ENCODE results near the gene KCNH1. TPM values are rescaled to one million over a fixed set of nuclear protein-coding genes. Genes with fewer than 3 reads are reported as not detected.

KCNH1 gene
- total and polyA plus RNA-seq, 2 experiments from 2014 or later = 0.71 to 1.8 TPM

GRCh38 chr1:210755991-210756659 is 377.8 kb downstream of the KCNH1 start:
- H3K36me3 ChIP-seq (ENCODE audit: low read depth) = no peaks in the 10 kb centered on the region
- no peaks in the 10 kb centered on the region for H3K4me1 ChIP-seq (ENCODE audit: insufficient read depth)
- no peaks in the 10 kb centered on the region for H4K20me1 ChIP-seq (ENCODE audit: insufficient read depth)
- no peak for TF ChIP-seq EZH2 (IDR thresholded peaks at IDR 0.05; ENCODE audit: insufficient read depth, poor library complexity, severe bottlenecking)
- no peak for TF ChIP-seq EZH2phosphoT487 (IDR thresholded peaks at IDR 0.05; ENCODE audit: insufficient read depth, low read depth)
- H2AFZ ChIP-seq = no peak overlapping the region
- no peak overlapping the region for H3K4me3 ChIP-seq
- no peaks in the 10 kb centered on the region for H3K79me2 ChIP-seq (ENCODE audit: insufficient read depth)
- H3K27me3 ChIP-seq (replicated peaks; ENCODE audit: insufficient read depth) = no peaks in the 10 kb centered on the region
- H3K9me2 ChIP-seq (ENCODE audit: insufficient read depth) = no peaks in the 10 kb centered on the region
- H3K9ac ChIP-seq = no peak overlapping the region
- no peak for DNase-seq
- no peaks in the 10 kb centered on the region for H3F3A ChIP-seq (ENCODE audit: insufficient read depth)
- no peak overlapping the region for H3K4me2 ChIP-seq (ENCODE audit: unreplicated experiment)
- H3K27ac ChIP-seq = no peak overlapping the region
- H3K9me3 ChIP-seq (ENCODE audit: low read depth) = no peaks in the 10 kb centered on the region
- WGBS, 2 experiments (ENCODE audit: low coverage in 1 of 2, low lambda C conversion rate in 2 of 2, missing lambda C conversion rate in 2 of 2) = 30 to 49% methylated on average over 4 of the region's 4 CpGs
- in situ Hi-C loops (cut with MboI) = no loop called here

DNA sequence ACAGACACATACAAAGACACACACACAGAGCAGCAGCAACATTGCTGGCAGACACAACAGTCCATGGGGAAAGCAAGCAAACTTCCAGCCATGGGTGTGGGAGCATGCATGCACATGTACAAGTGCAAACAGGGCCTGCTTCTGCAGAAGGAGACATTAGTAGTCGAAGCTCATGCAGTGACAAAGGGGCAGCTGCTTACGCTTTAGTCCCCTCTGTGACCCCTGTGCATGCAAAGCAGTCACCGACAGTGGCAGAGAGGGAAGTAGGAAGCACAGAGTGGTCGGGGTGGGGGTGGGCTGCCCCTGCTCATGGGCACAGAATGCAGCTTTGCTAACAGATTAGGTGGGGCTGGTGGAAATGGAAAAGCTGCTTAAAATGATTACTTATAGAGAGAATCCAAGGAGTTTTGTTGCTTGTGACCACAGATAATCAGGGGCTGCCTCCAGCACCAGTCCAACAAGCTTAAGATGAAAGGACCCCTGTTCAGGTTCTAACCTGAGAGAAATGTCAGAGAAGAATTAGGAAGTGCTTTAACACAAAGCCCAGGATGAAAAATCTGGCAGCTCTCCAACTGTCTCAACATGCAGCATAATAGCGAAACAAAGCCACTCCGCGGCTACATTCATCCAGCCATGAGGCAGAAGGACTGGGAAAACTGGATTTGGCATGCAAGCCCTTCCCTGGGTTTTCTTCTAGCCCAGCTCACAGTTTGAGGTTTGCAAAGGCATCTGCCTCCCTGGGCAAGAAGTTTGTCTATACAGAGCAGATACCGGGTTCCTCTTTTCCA is 378.9 kb downstream of the KCNH1 start:
- no peaks in the 10 kb centered on the region for H3K9me3 ChIP-seq (ENCODE audit: low read depth)

GRCh38 chr1:210751911-210752310 is 382.0 kb downstream of the KCNH1 start:
- H3K9ac ChIP-seq = no peak overlapping the region
- H3K27ac ChIP-seq = no peak overlapping the region
- no peak for TF ChIP-seq EZH2phosphoT487 (IDR thresholded peaks at IDR 0.05; ENCODE audit: insufficient read depth, low read depth)
- TF ChIP-seq EZH2 (IDR thresholded peaks at IDR 0.05; ENCODE audit: insufficient read depth, poor library complexity, severe bottlenecking) = no peak
- no peaks in the 10 kb centered on the region for H3K9me3 ChIP-seq (ENCODE audit: low read depth)
- H3F3A ChIP-seq (ENCODE audit: insufficient read depth) = no peaks in the 10 kb centered on the region
- no peaks in the 10 kb centered on the region for H3K79me2 ChIP-seq (ENCODE audit: insufficient read depth)
- no peaks in the 10 kb centered on the region for H3K9me2 ChIP-seq (ENCODE audit: insufficient read depth)
- H3K4me1 ChIP-seq (ENCODE audit: insufficient read depth) = no peaks in the 10 kb centered on the region
- H4K20me1 ChIP-seq (ENCODE audit: insufficient read depth) = no peaks in the 10 kb centered on the region
- 10 to 17% methylated on average over 2 of the region's 2 CpGs for WGBS, 2 experiments (ENCODE audit: low coverage in 1 of 2, low lambda C conversion rate in 2 of 2, missing lambda C conversion rate in 2 of 2)
- no peak overlapping the region for H3K4me3 ChIP-seq
- H3K36me3 ChIP-seq (ENCODE audit: low read depth) = no peaks in the 10 kb centered on the region
- no peaks in the 10 kb centered on the region for H3K27me3 ChIP-seq (replicated peaks; ENCODE audit: insufficient read depth)
- no peak overlapping the region for H3K4me2 ChIP-seq (ENCODE audit: unreplicated experiment)
- no peak for DNase-seq
- H2AFZ ChIP-seq = no peak overlapping the region
- in situ Hi-C loops (cut with MboI) = no loop called here

More for the DNA sequence above, 378.9 kb downstream of the KCNH1 start:
- H3K4me3 ChIP-seq = no peak overlapping the region
- no peak overlapping the region for H3K9ac ChIP-seq
- H3K79me2 ChIP-seq (ENCODE audit: insufficient read depth) = no peaks in the 10 kb centered on the region
- in situ Hi-C loops (cut with MboI) = no loop called here
- no peaks in the 10 kb centered on the region for H3K27me3 ChIP-seq (replicated peaks; ENCODE audit: insufficient read depth)
- H3K4me2 ChIP-seq (ENCODE audit: unreplicated experiment) = no peak overlapping the region
- no peaks in the 10 kb centered on the region for H3K36me3 ChIP-seq (ENCODE audit: low read depth)
- DNase-seq = peak; percentile 16
- no peak for TF ChIP-seq EZH2 (IDR thresholded peaks at IDR 0.05; ENCODE audit: insufficient read depth, poor library complexity, severe bottlenecking)
- no peak for TF ChIP-seq EZH2phosphoT487 (IDR thresholded peaks at IDR 0.05; ENCODE audit: insufficient read depth, low read depth)
- H3K9me2 ChIP-seq (ENCODE audit: insufficient read depth) = no peaks in the 10 kb centered on the region
- no peak overlapping the region for H2AFZ ChIP-seq
- no peaks in the 10 kb centered on the region for H3K4me1 ChIP-seq (ENCODE audit: insufficient read depth)
- H3F3A ChIP-seq (ENCODE audit: insufficient read depth) = no peaks in the 10 kb centered on the region
- no peaks in the 10 kb centered on the region for H4K20me1 ChIP-seq (ENCODE audit: insufficient read depth)
- WGBS, 2 experiments (ENCODE audit: low coverage in 1 of 2, low lambda C conversion rate in 2 of 2, missing lambda C conversion rate in 2 of 2) = 3 to 5% methylated on average over 8 of the region's 8 CpGs
- no peak overlapping the region for H3K27ac ChIP-seq

GRCh38 chr1:210750468-210750867 is 383.5 kb downstream of the KCNH1 start:
- in situ Hi-C loops (cut with MboI) = no loop called here
- Histone ChIP-seq H4K20me1 (ENCODE audit: insufficient read depth) (no peaks in the 10 kb centered on the region), H3K4me3 (no peak overlapping the region), H3K79me2 (ENCODE audit: insufficient read depth) (no peaks in the 10 kb centered on the region), H3K36me3 (ENCODE audit: low read depth) (no peaks in the 10 kb centered on the region), H2AFZ (no peak overlapping the region), H3K4me1 (ENCODE audit: insufficient read depth) (no peaks in the 10 kb centered on the region), H3K9me3 (ENCODE audit: low read depth) (no peaks in the 10 kb centered on the region), H3K9ac (no peak overlapping the region), H3K27ac (no peak overlapping the region), H3K9me2 (ENCODE audit: insufficient read depth) (no peaks in the 10 kb centered on the region), H3K4me2 (ENCODE audit: unreplicated experiment) (no peak overlapping the region), H3K27me3 (replicated peaks; ENCODE audit: insufficient read depth) (no peaks in the 10 kb centered on the region), H3F3A (ENCODE audit: insufficient read depth) (no peaks in the 10 kb centered on the region)
- TF ChIP-seq EZH2phosphoT487 (IDR thresholded peaks at IDR 0.05; ENCODE audit: insufficient read depth, low read depth) (no peak), EZH2 (IDR thresholded peaks at IDR 0.05; ENCODE audit: insufficient read depth, poor library complexity, severe bottlenecking) (no peak)
- DNase-seq = no peak
- 17 to 31% methylated on average over 1 of the region's 1 CpG for WGBS, 2 experiments (ENCODE audit: low coverage in 1 of 2, low lambda C conversion rate in 2 of 2, missing lambda C conversion rate in 2 of 2)

All from GM23248 (cell line).